Measurements from ENCODE around the gene SLC8A1.

Gene SLC8A1

GRCh38 chr2:40380041-40380440, 71.8 kb downstream of the SLC8A1 start:
- DNase-seq: no peak

GRCh38 chr2:40374543-40375240, 77.2 kb downstream of the SLC8A1 start:
- no peak for DNase-seq

DNA sequence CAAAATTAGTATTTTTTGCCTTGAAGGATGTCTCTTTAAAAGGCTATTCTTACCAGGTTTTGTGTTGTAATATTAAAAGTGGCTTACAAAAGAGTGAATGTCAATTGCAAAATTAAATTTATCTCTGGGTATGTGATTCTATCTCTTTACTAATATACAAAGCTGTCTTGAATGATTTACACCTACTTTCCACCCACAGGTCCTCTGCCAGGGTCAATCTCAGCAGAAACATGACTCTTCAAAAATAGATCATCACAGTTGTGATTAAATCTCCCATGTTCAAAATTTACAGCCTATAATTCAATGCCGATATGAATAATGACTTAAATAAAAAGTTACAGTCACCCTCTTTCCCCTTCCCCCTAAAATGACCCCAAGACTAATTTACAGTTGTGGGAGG, 78.8 kb downstream of the SLC8A1 start:
- no peak for DNase-seq

- DNase-seq: no peak
Observed at GRCh38 chr2:40372283-40372985, 79.5 kb downstream of the SLC8A1 start.

- DNase-seq: no peak
Observed at GRCh38 chr2:40371525-40372282, 80.2 kb downstream of the SLC8A1 start.

DNA sequence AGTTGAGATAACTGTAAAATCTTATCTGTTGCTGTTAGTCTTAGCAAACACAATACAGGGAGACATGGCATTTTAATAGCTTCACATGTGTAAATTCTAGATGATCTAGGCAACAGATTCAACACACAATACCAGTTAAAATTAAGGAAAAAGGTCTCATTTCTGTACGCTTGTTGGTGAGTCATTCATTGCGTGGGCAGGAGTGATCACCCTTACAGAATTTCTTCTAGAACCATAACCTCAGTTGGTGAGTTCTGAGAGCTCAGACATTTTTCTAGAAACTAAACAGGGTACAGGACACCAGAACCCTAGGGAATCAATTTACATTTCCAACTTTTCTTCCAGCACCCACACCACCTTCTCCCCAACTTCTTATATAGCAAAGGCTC, 81.9 kb downstream of the SLC8A1 start:
- no peak for DNase-seq

GRCh38 chr2:40369267-40370006, 82.5 kb downstream of the SLC8A1 start:
- no peak for DNase-seq

DNA sequence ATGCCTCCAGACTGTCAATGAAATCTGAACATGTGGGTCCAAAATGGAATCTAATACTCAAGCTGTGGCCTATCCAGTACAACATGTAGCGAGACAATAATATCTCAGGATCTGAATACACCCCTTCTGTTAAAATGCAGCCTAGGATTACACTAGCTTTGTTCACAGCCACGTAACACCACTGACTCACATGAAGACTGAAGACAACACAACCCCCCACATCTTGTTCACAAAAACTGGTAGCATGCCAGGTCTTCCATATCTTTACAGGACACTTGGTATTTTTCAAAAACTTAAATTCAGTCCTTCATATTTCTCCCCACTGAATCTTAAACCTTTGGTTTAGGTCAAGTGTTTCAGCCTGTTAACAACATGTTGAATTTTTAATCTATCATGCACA, 84.2 kb downstream of the SLC8A1 start:
- DNase-seq: no peak

DNA sequence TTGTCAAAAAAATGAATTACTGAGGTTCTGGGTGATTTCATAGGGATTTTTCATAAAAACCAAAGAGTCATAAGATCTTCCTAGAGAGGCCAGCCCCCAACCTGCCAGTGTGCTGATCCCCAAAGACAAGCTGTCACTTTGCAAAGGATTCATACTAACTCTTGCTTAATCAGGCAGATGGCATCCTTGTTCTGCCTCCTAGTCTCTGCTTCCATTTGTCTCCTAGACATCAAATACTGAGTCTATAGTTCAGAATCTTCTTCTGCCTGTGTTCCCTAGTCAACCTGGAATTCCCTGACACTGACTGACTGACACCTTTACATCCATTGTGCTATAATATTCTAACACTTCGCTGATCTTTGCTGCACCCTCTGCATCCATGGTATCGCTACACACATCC, 84.9 kb downstream of the SLC8A1 start:
- no peak for DNase-seq

DNA sequence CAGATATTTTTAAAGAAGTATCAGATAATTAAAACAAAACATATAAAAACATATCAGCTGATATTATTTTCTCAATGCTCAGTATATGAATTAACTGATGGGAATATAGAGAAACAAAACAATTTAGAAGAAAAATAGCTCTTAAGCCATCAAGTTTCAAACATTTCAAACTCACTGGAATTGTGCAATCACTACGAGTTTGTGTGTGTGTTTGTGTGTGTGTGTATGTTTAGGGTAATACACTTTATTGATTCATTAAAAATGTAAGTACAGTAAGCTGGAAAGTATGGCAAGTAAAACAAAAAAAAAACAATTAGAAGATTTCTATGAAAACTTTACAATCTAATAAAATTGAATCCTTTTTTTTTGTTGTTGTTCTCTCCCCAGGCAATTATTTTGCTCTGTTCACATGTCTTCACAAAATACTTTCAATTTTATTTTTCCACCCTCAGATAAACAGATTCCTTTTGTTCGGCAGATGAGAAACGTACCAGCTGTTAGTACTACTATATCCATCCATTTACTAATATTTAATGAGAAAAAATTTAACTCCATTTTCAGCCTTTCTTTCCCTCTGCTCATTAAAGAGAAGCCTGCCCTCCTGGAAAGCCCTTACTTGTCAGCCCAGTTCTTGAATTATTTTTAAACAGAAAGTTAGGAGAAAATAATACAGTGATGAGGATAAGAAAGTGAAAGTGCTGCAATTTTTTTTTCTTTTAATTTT, 87.6 kb downstream of the SLC8A1 start:
- no peak for DNase-seq

- DNase-seq: no peak
Observed at GRCh38 chr2:40363631-40364030, 88.3 kb downstream of the SLC8A1 start.

DNA sequence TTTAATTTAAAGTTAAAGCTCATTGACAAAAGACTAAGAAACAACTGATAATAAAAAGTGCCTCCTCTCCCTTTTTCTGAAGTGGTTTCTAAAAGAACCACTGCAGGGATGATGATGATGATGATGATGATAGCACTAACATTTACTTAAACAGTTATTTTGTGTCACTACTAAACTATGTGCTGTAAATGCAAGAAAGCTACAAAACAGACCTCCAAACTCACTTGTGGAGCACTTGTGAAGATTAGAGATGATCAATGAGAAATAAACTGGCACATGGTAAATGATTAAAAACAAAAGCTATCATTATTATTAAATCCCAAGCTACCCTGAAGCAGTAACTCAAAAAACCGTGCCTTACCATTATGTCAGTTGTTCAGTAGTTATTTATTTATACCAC, 88.7 kb downstream of the SLC8A1 start:
- no peak for DNase-seq

DNA sequence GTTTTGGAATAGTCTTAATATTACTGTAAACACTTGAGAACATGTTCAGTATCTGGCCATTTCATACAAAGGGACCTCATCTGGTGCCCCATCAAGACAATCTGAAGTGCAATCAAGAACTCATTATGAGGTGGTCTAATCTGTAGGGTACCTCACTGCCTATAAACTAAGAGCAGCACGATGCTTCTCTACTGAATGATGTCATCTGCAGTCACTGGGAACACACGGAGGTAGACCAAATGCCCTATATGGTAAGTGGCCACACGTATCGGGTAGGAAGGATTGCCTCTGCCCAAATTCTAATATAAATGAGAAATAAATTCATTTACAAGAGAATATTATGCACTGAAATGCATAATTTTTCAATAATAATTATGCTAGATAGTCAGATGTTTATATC, 90.4 kb downstream of the SLC8A1 start:
- no peak for DNase-seq

- no peak for DNase-seq
Observed at GRCh38 chr2:40360652-40361051, 91.2 kb downstream of the SLC8A1 start.

- DNase-seq: no peak
Observed at GRCh38 chr2:40359811-40360210, 92.1 kb downstream of the SLC8A1 start.

- DNase-seq: no peak
Observed at GRCh38 chr2:40358783-40359182, 93.1 kb downstream of the SLC8A1 start.

DNA sequence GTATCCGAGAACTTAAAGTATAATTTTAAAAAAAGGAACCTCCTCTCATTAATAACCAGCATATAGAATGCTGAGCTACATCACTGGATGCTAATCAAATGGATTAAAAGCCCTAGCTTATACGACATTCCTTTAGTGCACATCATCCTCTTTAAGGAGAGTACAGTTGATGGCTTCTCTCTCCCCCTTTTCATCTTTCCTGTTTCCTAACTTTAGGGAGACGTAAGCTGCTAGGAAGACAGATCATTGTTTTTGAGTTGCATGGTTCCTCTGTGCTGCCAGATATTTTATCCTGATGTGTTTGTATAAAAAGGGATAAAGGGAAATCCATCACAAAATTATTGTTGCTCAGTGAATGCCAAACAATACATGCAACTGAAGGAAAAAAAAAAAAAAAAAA, 94.2 kb downstream of the SLC8A1 start:
- DNase-seq: no peak

DNA sequence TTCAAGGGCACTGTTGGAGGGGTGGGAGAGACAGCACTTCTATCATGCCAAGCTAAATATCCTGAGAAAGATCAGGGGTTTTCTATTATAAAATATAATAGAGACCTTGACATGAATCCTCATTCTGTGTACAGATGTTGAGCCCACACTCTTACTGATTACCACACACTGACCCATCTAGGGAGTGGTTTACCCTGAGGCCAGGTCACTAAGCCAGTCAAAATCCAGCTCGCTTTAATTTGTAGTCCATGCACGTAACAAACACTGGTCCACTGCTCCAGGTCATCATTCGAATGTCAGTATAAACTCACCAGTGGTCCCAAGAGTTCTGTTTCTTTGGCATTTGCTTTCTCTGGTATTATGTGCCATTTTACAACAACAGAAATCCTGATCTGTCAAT, 96.4 kb downstream of the SLC8A1 start:
- DNase-seq: no peak

DNA sequence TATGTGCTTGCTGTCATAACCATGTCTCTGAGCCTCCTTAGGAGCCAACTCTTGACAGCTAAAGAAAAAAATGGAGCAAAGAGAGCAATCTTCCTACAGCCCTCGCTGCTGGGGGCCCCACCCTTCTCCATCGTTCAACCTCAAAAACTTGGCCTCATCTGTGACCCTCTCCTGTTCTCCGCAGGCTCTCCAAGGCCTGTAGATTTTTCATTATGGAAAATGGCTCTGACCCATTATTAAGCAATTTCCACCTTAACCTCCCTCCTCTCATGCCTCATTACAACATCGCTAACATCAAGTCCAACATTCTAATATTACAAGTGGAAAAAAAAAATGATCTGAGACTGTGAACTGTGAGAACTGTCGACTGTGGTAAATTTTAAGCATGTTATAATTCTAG, 98.7 kb downstream of the SLC8A1 start:
- no peak for DNase-seq

- no peak for DNase-seq
Observed at GRCh38 chr2:40352703-40353099, 99.2 kb downstream of the SLC8A1 start.

- DNase-seq: no peak
Observed at GRCh38 chr2:40352041-40352702, 99.7 kb downstream of the SLC8A1 start.

- DNase-seq: no peak
Observed at GRCh38 chr2:40348665-40349064, 103.2 kb downstream of the SLC8A1 start.
